Measurements from ENCODE around the gene MACO1.

MACO1 gene

GRCh38 chr1:25545767-25546166, 115.1 kb downstream of the MACO1 start:
- no peak for FAIRE-seq

GRCh38 chr1:25546193-25546592, 115.5 kb downstream of the MACO1 start:
- FAIRE-seq, result no peak

- FAIRE-seq, result no peak
Measured at GRCh38 chr1:25548601-25549000, 117.9 kb downstream of the MACO1 start.

GRCh38 chr1:25549273-25550154, 118.8 kb downstream of the MACO1 start:
- FAIRE-seq, result peak; percentile 89

All from islet of Langerhans (tissue), 1 donor.